Heart left ventricle (tissue), 13 donors: Measurements from ENCODE around the gene YPEL5.

Source experiments
- CTCF ChIP-seq, 12 donors: fragments of 200-600 bp; sonication (generic) in 4 of 12; IDR thresholded peaks; one replicate each; pipeline versions ENCODE4 v1.5.0 to v1.8.0; 2018 to 2022; ENCODE audit warnings: antibody characterized with exemption in 12 of 12, mild to moderate bottlenecking in 5 of 12
- POLR2A ChIP-seq, 2 donors: fragments of 450-650 bp; IDR thresholded peaks; one replicate each; pipeline ENCODE4 v1.6.1; 2017; ENCODE audit warnings: antibody characterized with exemption in 2 of 2, mild to moderate bottlenecking in 2 of 2, moderate library complexity in 2 of 2
- donor health status: ischemic (EF 13 %, LVEDD 7.1; RV severe dilation, severe dysfunction).
- donor health status: DM: no; HTN: yes; CAD: no.
- donor health status: DM: no; HTN: no; CAD: no.
- donor health status: ischemic (EF 25% LVEDD 6.9; RV normal size, moderate dysfunction).
- donor health status: ischemic (EF 25% LVEDD 5.7; RV mildly dilated, moderate dysfunction).
- donor health status: ischemic (EF 35%, LVEDD 5.7; RV mildly dilated, moderate dysfunction).
- donor health status: nonischemic (EF 11% LVEDD 7.7; RV severe dilation, severe dysfunction).
- donor health status: DM: yes; HTN: yes; CAD: no.
- donor health status: PGD.
- donor health status: ischemic (EF 29% LVEDD 5.4; RV normal size, mild dysfunction).
- donor health status: nonischemic (EF 23%, LVEDD 6.1; RV moderate dilation, normal function).

GRCh38 chr2:30106543-30106942 lies 40.3 kb upstream of the YPEL5 start:
- TF ChIP-seq CTCF (IDR thresholded peaks at IDR 0.05) (no peak), POLR2A (IDR thresholded peaks at IDR 0.05) (no peak)
